Stimulated activated CD8-positive, alpha-beta memory T cell treated with anti-CD3 and anti-CD28 coated beads, Interleukin-4, amount 100 ng/mL, for 24 hours (primary cell): ENCODE results near the gene METTL2B.
A peak's percentile ranks its signal among the peaks of the same experiment; 100 is the strongest.
"Not testable (repeated sequence)": the region's sequence is repeated elsewhere in the genome, so short reads cannot be mapped to it uniquely, and the experiment has no call there.

Experiments used
- DNase-seq: peaks from one replicate; pipeline ENCODE4 v3.0.0-alpha.2; 2020; ENCODE audit warnings: low read depth

METTL2B gene

GRCh38 chr7:128455543-128456254, 20.8 kb upstream of the METTL2B start, which contains the start of gene HILPDA:
Gene HILPDA (plus strand): TSS chr7:128455878. CDS start chr7:128457269, 1,391 bp downstream.
- peak; percentile 91 for DNase-seq

GRCh38 chr7:128456255-128456725, 20.3 kb upstream of the METTL2B start:
- no peak for DNase-seq

- not testable (repeated sequence) for DNase-seq
Measured at GRCh38 chr7:128457385-128457784, 19.2 kb upstream of the METTL2B start.

- no peak for DNase-seq
Measured at GRCh38 chr7:128458956-128459355, 17.6 kb upstream of the METTL2B start.

GRCh38 chr7:128459394-128459878, 17.1 kb upstream of the METTL2B start:
- peak; percentile 33 for DNase-seq

- DNase-seq: no peak
Measured at GRCh38 chr7:128462460-128462859, 14.1 kb upstream of the METTL2B start.

GRCh38 chr7:128463345-128463744, 13.2 kb upstream of the METTL2B start:
- not testable (repeated sequence) for DNase-seq

GRCh38 chr7:128463933-128464332, 12.6 kb upstream of the METTL2B start:
- not testable (repeated sequence) for DNase-seq

GRCh38 chr7:128466871-128467270, 9.7 kb upstream of the METTL2B start:
- DNase-seq: not testable (repeated sequence)

GRCh38 chr7:128477336-128477690, 765 bp downstream of the METTL2B start:
- not testable (repeated sequence) for DNase-seq

GRCh38 chr7:128479082-128479481, 2.5 kb downstream of the METTL2B start:
- DNase-seq: not testable (repeated sequence)

GRCh38 chr7:128488134-128488533, 11.6 kb downstream of the METTL2B start:
- DNase-seq: not testable (repeated sequence)

GRCh38 chr7:128497405-128497804, 20.9 kb downstream of the METTL2B start:
- no peak for DNase-seq

GRCh38 chr7:128505416-128505815, 28.9 kb downstream of the METTL2B start:
- not testable (repeated sequence) for DNase-seq

- DNase-seq: not testable (repeated sequence)
Measured at GRCh38 chr7:128506819-128507218, 30.3 kb downstream of the METTL2B start.

- DNase-seq: not testable (repeated sequence)
Measured at GRCh38 chr7:128507321-128507993, 30.9 kb downstream of the METTL2B start.

GRCh38 chr7:128511692-128512091, 35.1 kb downstream of the METTL2B start:
- not testable (repeated sequence) for DNase-seq

GRCh38 chr7:128515232-128515631, 38.7 kb downstream of the METTL2B start:
- not testable (repeated sequence) for DNase-seq

GRCh38 chr7:128517023-128517422, 40.5 kb downstream of the METTL2B start:
- DNase-seq: not testable (repeated sequence)

GRCh38 chr7:128523226-128523931, 46.8 kb downstream of the METTL2B start:
- peak; percentile 76 for DNase-seq

GRCh38 chr7:128523932-128524524, 47.5 kb downstream of the METTL2B start:
- not testable (repeated sequence) for DNase-seq

- not testable (repeated sequence) for DNase-seq
Measured at GRCh38 chr7:128525584-128525983, 49.0 kb downstream of the METTL2B start.
